Tibial artery (tissue), 4 donors: Measurements from ENCODE around the gene SERPINA9.

Source experiments
- DNase-seq, 2 donors: peaks; one replicate each; pipeline ENCODE4 v3.0.0-alpha.2; 2019
- H3K27ac ChIP-seq, 2 donors: fragments of 200-600 bp; sonication (generic) in 1 of 2; 1 replicate in 1 of 2; 2 replicates in 1 of 2; pipeline ENCODE4 v1.5.1; 2018 to 2019; ENCODE audit warnings: mild to moderate bottlenecking in 1 of 2
- H3K27me3 ChIP-seq, 2 donors: fragments of 200-600 bp; sonication (generic) in 1 of 2; one replicate each; pipeline versions ENCODE4 v1.5.1 to v1.6.0; 2016 to 2019
- H3K36me3 ChIP-seq, 3 donors: fragments of 200-600 bp; sonication (generic) in 2 of 3; one replicate each; pipeline ENCODE4 v1.5.1; 2016 to 2019; ENCODE audit warnings: mild to moderate bottlenecking in 2 of 3
- H3K4me1 ChIP-seq, 4 donors: fragments of 200-600 bp; sonication (generic) in 2 of 4; 1 replicate in 3 of 4; 2 replicates in 1 of 4; pipeline ENCODE4 v1.5.1; 2016 to 2019
- H3K4me3 ChIP-seq, 2 donors: fragments of 200-600 bp; sonication (generic) in 1 of 2; 1 replicate in 1 of 2; 2 replicates in 1 of 2; pipeline ENCODE4 v1.5.1; 2018 to 2019; ENCODE audit warnings: mild to moderate bottlenecking in 2 of 2
- H3K9me3 ChIP-seq, 3 donors: fragments of 200-600 bp; sonication (generic) in 1 of 3; one replicate each; pipeline ENCODE4 v1.5.1; 2016 to 2019
- CTCF ChIP-seq, 2 experiments: fragments of 200-600 bp in 1 of 2; fragments of 450-650 bp in 1 of 2; IDR thresholded peaks; one replicate each; pipeline ENCODE4 v1.5.1; 2017 to 2019; ENCODE audit warnings: antibody characterized with exemption in 2 of 2, mild to moderate bottlenecking in 1 of 2, moderate library complexity in 1 of 2
- intact Hi-C: fragments of 100-400 bp; cut with DNase I; formaldehyde crosslinking; loops from one replicate; pipeline ENCODE4 v1.15.0; 2023; ENCODE audit warnings: low total_unique reads

The SERPINA9 gene

GRCh38 chr14:94509356-94509755, 33.4 kb upstream of the SERPINA9 start, which contains the start of gene SERPINA12:
SERPINA12 (minus strand) TSS chr14:94509469; CDS start chr14:94498397, 11,072 bp downstream.
- no peaks in the 10 kb centered on the region for H3K4me1 ChIP-seq
- H3K36me3 ChIP-seq, result no peaks in the 10 kb centered on the region
- no peak within 1 kb of the TSS for H3K4me3 ChIP-seq
- no peak within 1 kb of the TSS for H3K27ac ChIP-seq
- H3K9me3 ChIP-seq, result no peaks in the 10 kb centered on the region
- no peaks in the 10 kb centered on the region for H3K27me3 ChIP-seq
- no peak for DNase-seq
- intact Hi-C loops, result no loop called here
- no peak for TF ChIP-seq CTCF (IDR thresholded peaks at IDR 0.05)

DNA sequence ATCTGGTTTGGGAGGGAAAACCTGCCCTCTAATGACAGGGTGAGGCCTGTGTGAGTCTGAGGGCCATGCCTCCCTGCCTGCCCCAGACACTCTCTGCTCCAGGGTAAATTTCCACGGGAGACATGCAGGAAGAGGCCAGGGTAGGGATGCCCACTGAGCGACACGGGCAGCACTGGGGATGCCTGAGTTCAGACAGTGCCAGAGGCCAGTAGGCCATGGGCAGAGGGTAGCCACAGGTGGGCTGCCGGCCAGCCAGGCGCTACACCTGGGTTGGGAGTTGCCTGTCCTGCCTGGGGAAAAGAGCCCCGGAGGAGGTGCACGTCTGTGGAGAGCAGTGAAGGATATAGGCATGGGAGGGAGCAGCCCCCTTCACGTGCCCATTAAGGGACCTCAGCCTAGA, 29.6 kb upstream of the SERPINA9 start:
- no peaks in the 10 kb centered on the region for H3K4me1 ChIP-seq
- intact Hi-C loops, result no loop called here
- no peaks in the 10 kb centered on the region for H3K36me3 ChIP-seq
- H3K9me3 ChIP-seq, result no peaks in the 10 kb centered on the region
- no peak overlapping the region for H3K27ac ChIP-seq
- no peak overlapping the region for H3K4me3 ChIP-seq
- peaks cover 0 to 4% of the 10 kb centered on the region in 2 donors for H3K27me3 ChIP-seq
- DNase-seq, result no peak
- TF ChIP-seq CTCF (IDR thresholded peaks at IDR 0.05), result no peak

DNA sequence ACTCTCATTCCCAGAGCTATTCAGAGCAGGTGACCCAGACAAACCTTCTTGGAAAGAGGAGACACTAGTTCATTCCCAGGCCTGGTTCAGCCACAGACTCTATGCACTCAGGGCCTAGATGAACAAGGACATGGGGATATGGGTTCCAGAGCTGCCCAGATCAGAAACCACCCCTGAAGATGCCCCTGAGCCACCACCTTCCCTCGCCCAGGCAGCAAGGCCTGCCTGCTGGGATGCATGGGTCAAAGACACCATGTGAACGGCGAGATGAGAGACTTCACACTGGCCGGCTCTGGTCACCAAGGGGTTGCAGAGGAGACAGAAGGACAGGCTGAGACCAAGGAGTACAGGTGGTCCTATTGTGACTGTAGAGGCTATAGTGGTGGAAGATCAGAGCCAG, 29.2 kb upstream of the SERPINA9 start:
- Histone ChIP-seq H3K4me3 (no peak overlapping the region), H3K27ac (no peak overlapping the region), H3K4me1 (no peaks in the 10 kb centered on the region), H3K9me3 (no peaks in the 10 kb centered on the region), H3K36me3 (no peaks in the 10 kb centered on the region), H3K27me3 (peaks cover 0 to 4% of the 10 kb centered on the region in 2 donors)
- intact Hi-C loops, result no loop called here
- no peak for TF ChIP-seq CTCF (IDR thresholded peaks at IDR 0.05)
- no peak for DNase-seq

DNA sequence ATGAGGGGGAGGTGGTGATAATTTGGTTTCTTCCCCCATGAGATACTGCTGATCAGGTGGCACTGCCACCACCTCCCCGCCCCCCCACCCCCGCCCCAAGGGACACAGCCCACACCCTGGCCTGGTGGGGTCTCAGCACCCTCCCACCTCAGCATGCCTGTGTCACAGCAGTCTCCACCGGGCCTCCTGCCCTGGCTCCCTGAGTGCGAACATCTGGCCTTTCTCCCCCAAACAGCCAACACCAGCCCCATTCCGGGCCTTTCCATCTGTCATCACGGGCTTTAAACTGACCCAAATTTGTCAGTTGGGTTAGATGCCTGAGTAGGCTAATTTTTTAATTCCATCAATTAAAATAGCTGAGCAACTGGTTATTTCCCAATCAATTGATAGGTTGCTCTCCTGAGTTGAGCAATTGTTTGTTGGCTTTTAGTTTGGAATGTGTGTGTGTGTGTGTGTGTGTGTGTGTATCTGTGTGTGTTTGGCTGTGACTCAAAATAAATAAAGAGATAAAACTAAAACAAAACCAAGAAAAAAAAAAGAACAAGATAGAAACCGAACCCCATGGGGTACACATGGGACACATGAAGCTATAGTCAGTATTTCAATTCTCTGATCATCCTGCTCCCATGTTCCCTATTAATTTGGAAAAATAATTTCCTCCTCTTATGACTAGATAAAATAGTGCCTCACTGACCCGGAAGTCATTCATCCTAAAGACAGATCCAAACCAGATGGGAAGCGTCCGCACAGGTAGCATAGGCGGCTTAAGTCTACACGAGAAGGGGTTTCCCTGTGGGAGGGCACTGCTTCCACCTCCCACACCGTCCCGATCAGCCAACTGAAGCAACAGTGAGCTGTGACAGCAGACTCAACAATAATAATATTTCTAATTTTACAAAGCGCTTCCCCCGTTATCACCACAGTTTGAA, 25.9 kb upstream of the SERPINA9 start:
- Histone ChIP-seq H3K27me3 (peaks cover 0 to 4% of the 10 kb centered on the region in 2 donors), H3K4me3 (no peak overlapping the region), H3K4me1 (no peaks in the 10 kb centered on the region), H3K36me3 (no peaks in the 10 kb centered on the region), H3K27ac (no peak overlapping the region), H3K9me3 (no peaks in the 10 kb centered on the region)
- no peak for DNase-seq
- intact Hi-C loops, result no loop called here
- TF ChIP-seq CTCF (IDR thresholded peaks at IDR 0.05), result no peak

- intact Hi-C loops, result no loop called here
- no peak overlapping the region for H3K4me3 ChIP-seq
- peaks cover 0 to 4% of the 10 kb centered on the region in 2 donors for H3K27me3 ChIP-seq
- no peak for DNase-seq
- no peaks in the 10 kb centered on the region for H3K9me3 ChIP-seq
- no peak for TF ChIP-seq CTCF (IDR thresholded peaks at IDR 0.05)
- H3K4me1 ChIP-seq, result no peaks in the 10 kb centered on the region
- no peak overlapping the region for H3K27ac ChIP-seq
- H3K36me3 ChIP-seq, result no peaks in the 10 kb centered on the region
Observed at GRCh38 chr14:94500264-94500663, 24.3 kb upstream of the SERPINA9 start.
